Measurements from ENCODE around the gene KCNN4.

- TF ChIP-seq CTCF (IDR thresholded peaks at IDR 0.05) = no peak
- no peak for TF ChIP-seq EZH2phosphoT487 (IDR thresholded peaks at IDR 0.05)
- TF ChIP-seq EZH2 (IDR thresholded peaks at IDR 0.05) = no peak
These were observed 26.1 kb upstream of the KCNN4 start for GRCh38 chr19:43806848-43807247.

All from neural progenitor cell (in vitro differentiated cells).